Neural cell (in vitro differentiated cells): ENCODE measurements around the gene DAZAP1. TPM values are rescaled to one million over a fixed set of nuclear protein-coding genes. Genes with fewer than 3 reads are reported as not detected.

ENCODE experiments used
- H2AFZ ChIP-seq: fragments of 200-600, 300-800 bp; sonication (generic), shearing (Covaris generic); 2 replicates; pipeline ENCODE4 v1.6.0; 2014; ENCODE audit warnings: low read depth, mild to moderate bottlenecking, antibody characterized with exemption, low read length, moderate library complexity
- H3F3A ChIP-seq: fragments of 200-600 bp; shearing (Covaris generic); 2 replicates; pipeline ENCODE4 v1.6.1; 2016; ENCODE audit warnings: mild to moderate bottlenecking, moderate library complexity, mixed read lengths, antibody characterized with exemption, low read length; ENCODE audit not compliant: insufficient read depth, poor library complexity, severe bottlenecking
- H3K27ac ChIP-seq: fragments of 200-600, 300-800 bp; sonication (generic), shearing (Covaris generic); 2 replicates; pipeline ENCODE4 v1.5.1; 2014; ENCODE audit warnings: mild to moderate bottlenecking, low read length, moderate library complexity
- H3K27me3 ChIP-seq: fragments of 300-800, 200-600 bp; sonication (generic), shearing (Covaris generic); 2 replicates; pipeline ENCODE4 v1.6.0; 2014; ENCODE audit warnings: mild to moderate bottlenecking, low read depth, low read length, moderate library complexity; ENCODE audit not compliant: insufficient read depth
- H3K36me3 ChIP-seq: fragments of 300-800, 200-600 bp; sonication (generic), shearing (Covaris generic); 2 replicates; pipeline ENCODE4 v1.5.1; 2014; ENCODE audit warnings: mild to moderate bottlenecking, antibody characterized with exemption, low read length, moderate library complexity; ENCODE audit not compliant: insufficient read depth
- H3K4me2 ChIP-seq: fragments of 300-800, 200-600 bp; sonication (generic), shearing (Covaris generic); 2 replicates; pipeline ENCODE4 v1.6.0; 2014; ENCODE audit warnings: mild to moderate bottlenecking, low read length
- H3K4me3 ChIP-seq: fragments of 300-800, 200-600 bp; sonication (generic), shearing (Covaris generic); 2 replicates; pipeline ENCODE4 v1.5.1; 2014; ENCODE audit warnings: mild to moderate bottlenecking, low read length, moderate library complexity
- H3K79me2 ChIP-seq: fragments of 200-600 bp; shearing (Covaris generic); replicated peaks from 2 replicates; pipeline ENCODE4 v1.6.0; 2014; ENCODE audit warnings: mild to moderate bottlenecking, low read length, moderate library complexity; ENCODE audit not compliant: insufficient read depth
- H3K9ac ChIP-seq: fragments of 300-800, 200-600 bp; sonication (generic), shearing (Covaris generic); 2 replicates; pipeline ENCODE4 v1.6.1; 2016; ENCODE audit warnings: mild to moderate bottlenecking, low read length, mixed read lengths
- H3K9me2 ChIP-seq: fragments of 200-600 bp; shearing (Covaris generic); 2 replicates; pipeline ENCODE4 v1.6.1; 2016; ENCODE audit warnings: mild to moderate bottlenecking, low read length, mixed read lengths; ENCODE audit not compliant: insufficient read depth
- H3K9me3 ChIP-seq: fragments of 200-600, 300-800 bp; sonication (generic), shearing (Covaris generic); 2 replicates; pipeline ENCODE4 v1.6.1; 2016; ENCODE audit warnings: mild to moderate bottlenecking, mixed run types, low read length, moderate library complexity, mixed read lengths
- H4K20me1 ChIP-seq: fragments of 200-600 bp; shearing (Covaris generic); 2 replicates; pipeline ENCODE4 v1.6.1; 2016; ENCODE audit warnings: mild to moderate bottlenecking, mixed run types; ENCODE audit not compliant: insufficient read depth
- CTCF ChIP-seq: fragments of 450-650 bp; IDR thresholded peaks from 2 replicates; pipeline ENCODE4 v1.5.1; 2014; ENCODE audit warnings: antibody characterized with exemption, mild to moderate bottlenecking, moderate library complexity; ENCODE audit not compliant: poor library complexity, severe bottlenecking
- EP300 ChIP-seq: fragments of 450-650 bp; conservative IDR thresholded peaks from 2 replicates; pipeline ENCODE4 v1.6.1; 2014; ENCODE audit warnings: antibody characterized with exemption, mild to moderate bottlenecking, moderate library complexity; ENCODE audit not compliant: poor library complexity, severe bottlenecking
- EZH2 ChIP-seq: fragments of 200-600, 300-800 bp; shearing (Covaris generic), sonication (generic); IDR thresholded peaks from 2 replicates; pipeline ENCODE4 v1.6.1; 2014; ENCODE audit warnings: antibody characterized with exemption, low read length, borderline replicate concordance, mild to moderate bottlenecking; ENCODE audit not compliant: insufficient read depth, poor library complexity, severe bottlenecking
- MXI1 ChIP-seq: fragments of 450-650 bp; conservative IDR thresholded peaks from 2 replicates; pipeline ENCODE4 v1.6.1; 2014; ENCODE audit warnings: antibody characterized with exemption, mild to moderate bottlenecking; ENCODE audit not compliant: poor library complexity, severe bottlenecking
- POLR2AphosphoS5 ChIP-seq: IDR thresholded peaks from 2 replicates; pipeline ENCODE4 v1.6.1; 2012
- RAD21 ChIP-seq: fragments of 450-650 bp; conservative IDR thresholded peaks from 2 replicates; pipeline ENCODE4 v1.6.1; 2014; ENCODE audit warnings: antibody characterized with exemption, mild to moderate bottlenecking, moderate library complexity
- SMC3 ChIP-seq: fragments of 450-650 bp; conservative IDR thresholded peaks from 2 replicates; pipeline ENCODE4 v1.6.1; 2014; ENCODE audit warnings: antibody characterized with exemption, mild to moderate bottlenecking, moderate library complexity; ENCODE audit not compliant: poor library complexity
- TAF1 ChIP-seq: IDR thresholded peaks from 2 replicates; pipeline ENCODE4 v1.6.1; 2012; ENCODE audit warnings: low read depth
- polyA plus RNA-seq: library from polyadenylated mRNA; depleted of rRNA; stranded (reverse); fragments of >200 nt; gene quantifications from 2 replicates; pipeline ENCODE4 v1.2.3, GENCODE V29; 2014
- TF ChIP-seq, protein P1 (sequence below): IDR thresholded peaks from 2 replicates; pipeline ENCODE4 v1.6.1; 2012; ENCODE audit warnings: borderline replicate concordance

The DAZAP1 gene
- polyA plus RNA-seq, 1 donor from 2014 or later = 60.5 TPM

DNA sequence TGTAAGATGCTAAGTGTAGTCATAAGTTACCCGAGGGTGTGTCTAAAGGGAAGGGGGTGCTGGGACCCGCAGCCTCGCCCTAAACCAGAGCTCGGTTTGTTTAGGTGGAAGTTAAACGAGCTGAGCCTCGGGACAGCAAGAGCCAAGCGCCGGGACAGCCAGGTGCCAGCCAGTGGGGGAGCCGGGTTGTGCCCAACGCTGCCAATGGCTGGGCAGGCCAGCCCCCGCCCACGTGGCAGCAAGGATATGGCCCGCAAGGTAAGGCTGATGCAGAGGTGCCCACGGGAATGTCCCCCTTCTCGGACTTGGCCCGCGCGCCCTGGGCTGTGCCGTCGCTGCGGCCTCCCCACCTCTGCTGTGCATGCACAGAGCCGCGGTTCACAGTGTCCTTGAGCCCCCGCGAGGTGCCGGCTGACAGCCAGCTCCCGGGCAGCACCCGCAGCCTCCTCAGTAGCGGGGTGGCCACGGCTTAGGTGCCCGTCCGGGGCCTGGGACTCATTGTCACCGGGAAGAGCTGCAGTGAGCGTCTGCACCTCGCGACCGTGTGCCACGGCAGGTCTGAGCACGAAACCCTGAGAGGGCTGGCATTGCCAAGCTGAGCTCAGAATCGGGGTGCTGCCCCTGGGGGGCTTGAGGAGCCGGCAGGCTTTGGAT, 21.5 kb downstream of the DAZAP1 start:
- no peaks in the 10 kb centered on the region for H3K9me2 ChIP-seq
- no peaks in the 10 kb centered on the region for H3K36me3 ChIP-seq
- no peaks in the 10 kb centered on the region for H3K79me2 ChIP-seq
- H3K27me3 ChIP-seq = no peaks in the 10 kb centered on the region
- no peaks in the 10 kb centered on the region for H3F3A ChIP-seq
- no peaks in the 10 kb centered on the region for H4K20me1 ChIP-seq
- no peak for TF ChIP-seq RAD21
- no peak for TF ChIP-seq SMC3
- H3K4me3 ChIP-seq = no peak overlapping the region
- no peak overlapping the region for H3K4me2 ChIP-seq
- no peak overlapping the region for H3K9ac ChIP-seq
- no peaks in the 10 kb centered on the region for H3K9me3 ChIP-seq
- no peak overlapping the region for H2AFZ ChIP-seq
- no peak overlapping the region for H3K27ac ChIP-seq

- H3F3A ChIP-seq = no peaks in the 10 kb centered on the region
Measured at GRCh38 chr19:1429750-1430149, 22.4 kb downstream of the DAZAP1 start.

More at GRCh38 chr19:1429750-1430149, 22.4 kb downstream of the DAZAP1 start:
- Histone ChIP-seq H2AFZ (no peak overlapping the region), H3K9me2 (no peaks in the 10 kb centered on the region), H3K27me3 (no peaks in the 10 kb centered on the region), H3K9me3 (no peaks in the 10 kb centered on the region), H3K9ac (no peak overlapping the region), H3K36me3 (no peaks in the 10 kb centered on the region), H3K79me2 (no peaks in the 10 kb centered on the region), H4K20me1 (no peaks in the 10 kb centered on the region), H3K27ac (no peak overlapping the region), H3K4me2 (no peak overlapping the region), H3K4me3 (no peak overlapping the region)
- TF ChIP-seq POLR2AphosphoS5 (no peak), EP300 (no peak), RAD21 (no peak), SMC3 (no peak), CTCF (no peak), TAF1 (no peak), MXI1 (no peak), EZH2 (no peak)
- TF ChIP-seq, protein P1, sequence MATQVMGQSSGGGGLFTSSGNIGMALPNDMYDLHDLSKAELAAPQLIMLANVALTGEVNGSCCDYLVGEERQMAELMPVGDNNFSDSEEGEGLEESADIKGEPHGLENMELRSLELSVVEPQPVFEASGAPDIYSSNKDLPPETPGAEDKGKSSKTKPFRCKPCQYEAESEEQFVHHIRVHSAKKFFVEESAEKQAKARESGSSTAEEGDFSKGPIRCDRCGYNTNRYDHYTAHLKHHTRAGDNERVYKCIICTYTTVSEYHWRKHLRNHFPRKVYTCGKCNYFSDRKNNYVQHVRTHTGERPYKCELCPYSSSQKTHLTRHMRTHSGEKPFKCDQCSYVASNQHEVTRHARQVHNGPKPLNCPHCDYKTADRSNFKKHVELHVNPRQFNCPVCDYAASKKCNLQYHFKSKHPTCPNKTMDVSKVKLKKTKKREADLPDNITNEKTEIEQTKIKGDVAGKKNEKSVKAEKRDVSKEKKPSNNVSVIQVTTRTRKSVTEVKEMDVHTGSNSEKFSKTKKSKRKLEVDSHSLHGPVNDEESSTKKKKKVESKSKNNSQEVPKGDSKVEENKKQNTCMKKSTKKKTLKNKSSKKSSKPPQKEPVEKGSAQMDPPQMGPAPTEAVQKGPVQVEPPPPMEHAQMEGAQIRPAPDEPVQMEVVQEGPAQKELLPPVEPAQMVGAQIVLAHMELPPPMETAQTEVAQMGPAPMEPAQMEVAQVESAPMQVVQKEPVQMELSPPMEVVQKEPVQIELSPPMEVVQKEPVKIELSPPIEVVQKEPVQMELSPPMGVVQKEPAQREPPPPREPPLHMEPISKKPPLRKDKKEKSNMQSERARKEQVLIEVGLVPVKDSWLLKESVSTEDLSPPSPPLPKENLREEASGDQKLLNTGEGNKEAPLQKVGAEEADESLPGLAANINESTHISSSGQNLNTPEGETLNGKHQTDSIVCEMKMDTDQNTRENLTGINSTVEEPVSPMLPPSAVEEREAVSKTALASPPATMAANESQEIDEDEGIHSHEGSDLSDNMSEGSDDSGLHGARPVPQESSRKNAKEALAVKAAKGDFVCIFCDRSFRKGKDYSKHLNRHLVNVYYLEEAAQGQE = no peak
